HG03060 (cell line): ENCODE data around the gene TRIM39.
"Not testable (repeated sequence)": the region's sequence is repeated elsewhere in the genome, so short reads cannot be mapped to it uniquely, and the experiment has no call there.

ENCODE experiments used
- ATAC-seq: cut with Tn5 transposase; IDR thresholded peaks from one replicate; pipeline ENCODE4 v1.9.1; 2021; ENCODE audit warnings: low read depth, moderate number of reproducible peaks; ENCODE audit not compliant: unreplicated experiment

Gene TRIM39

DNA sequence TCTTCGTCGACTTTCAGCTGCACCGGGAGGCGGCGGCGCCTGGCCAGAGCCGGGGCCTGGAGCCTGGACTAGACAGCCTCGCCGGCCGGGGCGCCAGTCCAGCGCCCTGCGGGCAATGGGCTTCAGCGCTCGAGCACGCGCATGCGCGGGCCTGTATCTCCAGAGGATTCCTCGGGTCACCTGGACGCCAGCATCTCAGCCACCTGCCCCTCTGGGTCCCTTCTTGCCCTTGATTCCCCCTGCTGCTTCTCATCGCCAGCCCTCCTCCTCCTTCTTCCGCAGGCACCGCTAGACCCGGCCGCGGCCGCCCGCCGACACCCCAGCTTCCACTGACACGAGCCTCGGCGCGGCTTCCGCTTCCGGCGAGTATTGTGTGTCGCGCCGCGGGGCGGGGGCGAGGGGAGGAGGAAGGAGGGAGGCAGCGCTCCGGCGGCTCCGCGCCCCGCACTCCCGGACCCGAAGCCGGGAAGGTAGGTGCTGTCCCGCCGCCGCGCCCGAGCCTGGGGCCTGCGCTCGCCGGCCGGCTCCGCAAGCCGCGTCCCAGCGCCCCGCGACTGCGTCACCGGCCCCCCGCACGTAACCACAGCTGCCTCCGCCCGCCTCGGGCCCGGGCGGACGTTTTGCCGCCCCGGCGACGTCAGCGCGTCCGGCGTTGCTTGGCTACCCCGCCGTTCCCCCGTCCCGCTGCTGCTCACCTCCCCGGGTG lies at the start of gene TRIM39:
Gene TRIM39 (plus strand): TSS at position 402 of the 706 bp plus-strand sequence. CDS start 2,391 bp downstream, outside the sequence.
- ATAC-seq = peak; percentile 45

- ATAC-seq = not testable (repeated sequence)
Observed at GRCh38 chr6:30280988-30281387, 45.7 kb upstream of the TRIM39 start.

DNA sequence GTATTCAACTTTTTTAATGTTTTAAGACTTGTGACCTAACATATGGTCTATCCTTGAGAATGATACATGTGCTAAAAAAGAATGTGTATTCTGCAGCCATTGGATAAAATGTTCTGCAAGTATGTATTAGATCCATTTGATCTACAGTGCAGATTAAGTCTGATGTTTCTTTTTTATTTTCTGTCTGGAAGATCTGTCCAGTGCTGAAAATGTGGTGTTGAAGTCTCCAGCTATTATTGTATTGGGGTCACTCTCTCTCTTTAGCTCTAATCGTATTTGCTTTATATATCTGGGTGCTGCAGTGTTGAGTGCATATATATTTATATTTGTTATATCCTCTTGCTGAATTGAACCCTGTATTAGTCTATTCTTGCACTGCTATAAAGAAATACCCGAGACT lies 44.2 kb upstream of the TRIM39 start:
- no peak for ATAC-seq

DNA sequence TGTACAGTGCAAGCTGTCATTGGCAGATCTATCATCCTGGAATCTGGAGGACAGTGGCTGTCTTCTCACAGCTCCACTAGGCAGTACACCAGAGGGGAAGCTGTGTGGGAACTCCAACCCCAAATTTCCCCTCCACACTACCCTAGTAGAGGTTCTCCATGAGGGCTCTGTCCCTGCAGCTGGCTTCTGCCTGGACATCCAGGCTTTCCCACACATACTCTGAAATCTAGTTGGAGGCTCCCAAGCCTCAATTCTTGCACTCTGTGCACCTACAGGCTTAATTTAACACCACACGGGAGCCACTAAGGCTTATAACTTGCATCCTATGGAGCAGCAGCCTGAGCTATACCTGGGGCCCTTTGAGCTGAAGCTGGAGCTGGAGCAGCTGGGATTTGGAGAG lies 43.0 kb upstream of the TRIM39 start:
- ATAC-seq = no peak

DNA sequence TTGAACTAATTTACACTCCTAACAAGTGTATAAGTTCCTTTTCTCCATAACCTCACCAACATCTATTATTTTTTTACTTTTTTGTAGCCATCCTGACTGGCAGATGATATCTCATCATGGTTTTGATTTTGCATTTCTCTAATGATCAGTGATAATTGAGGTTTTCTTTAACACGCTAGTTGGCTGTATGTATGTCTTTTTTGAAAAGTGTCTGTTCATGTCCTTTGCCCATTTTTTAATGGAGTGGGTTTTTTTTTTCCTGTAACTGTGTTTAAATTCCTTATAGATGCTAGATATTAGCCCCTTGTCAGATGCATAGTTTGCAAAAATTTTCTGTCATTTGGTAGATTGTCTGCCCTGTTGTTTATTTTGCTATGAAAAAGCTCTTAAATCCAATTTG lies 39.6 kb upstream of the TRIM39 start:
- ATAC-seq = no peak

DNA sequence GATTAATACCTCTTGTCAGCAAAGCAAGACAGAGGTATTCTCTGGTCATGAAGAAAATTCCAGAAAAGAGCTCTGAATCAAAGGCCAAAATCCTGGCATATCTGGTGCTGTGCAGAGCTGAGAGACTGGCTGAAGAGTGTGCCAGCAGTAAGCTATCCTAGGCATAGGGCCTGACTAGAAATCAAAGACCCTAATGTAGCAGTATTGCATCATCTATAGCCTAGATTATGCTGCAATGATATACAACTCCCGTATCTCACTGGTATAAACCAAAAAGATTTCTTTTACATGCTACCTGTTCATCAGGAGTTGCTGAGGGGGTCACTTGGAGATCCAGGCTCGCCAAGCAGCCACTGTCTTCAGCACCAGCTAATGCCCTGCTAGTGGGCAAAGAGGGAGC lies 30.9 kb upstream of the TRIM39 start:
- no peak for ATAC-seq

GRCh38 chr6:30304002-30304401 lies 22.7 kb upstream of the TRIM39 start:
- ATAC-seq = no peak

GRCh38 chr6:30311101-30311500 lies 15.6 kb upstream of the TRIM39 start:
- no peak for ATAC-seq

GRCh38 chr6:30311671-30312070 lies 15.1 kb upstream of the TRIM39 start:
- ATAC-seq = no peak

- no peak for ATAC-seq
Observed at GRCh38 chr6:30312266-30312665, 14.5 kb upstream of the TRIM39 start.

DNA sequence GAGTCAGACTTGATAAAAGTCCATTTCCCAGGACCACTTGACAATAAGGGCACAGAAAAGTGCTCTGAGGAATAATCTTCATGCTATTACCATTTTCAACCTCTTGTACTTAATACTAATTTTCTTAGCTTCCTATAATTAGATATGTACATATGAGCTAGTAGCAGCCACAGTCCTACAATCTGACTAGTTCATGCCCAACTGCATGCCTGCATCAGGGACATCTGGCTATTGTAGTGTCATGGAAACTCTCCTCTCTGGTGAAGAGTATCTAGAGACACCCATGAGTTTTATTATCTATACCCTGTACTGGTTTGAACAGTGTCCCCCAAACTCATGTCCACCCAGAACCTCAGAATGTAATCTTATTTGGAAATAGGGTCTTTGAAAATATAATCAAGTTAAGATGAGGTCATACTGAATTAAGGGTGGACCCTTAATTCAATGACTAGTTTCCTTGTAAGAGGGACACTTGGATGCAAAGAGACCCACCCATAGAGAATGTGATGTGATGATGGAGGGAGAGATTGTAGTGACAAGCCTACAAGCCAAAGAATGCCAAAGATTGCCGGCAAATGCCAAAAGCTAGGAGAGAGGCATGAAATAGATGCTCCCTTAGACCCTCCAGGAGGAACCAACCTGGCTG lies 13.9 kb upstream of the TRIM39 start:
- no peak for ATAC-seq

GRCh38 chr6:30315156-30315555 lies 11.6 kb upstream of the TRIM39 start:
- ATAC-seq = no peak

DNA sequence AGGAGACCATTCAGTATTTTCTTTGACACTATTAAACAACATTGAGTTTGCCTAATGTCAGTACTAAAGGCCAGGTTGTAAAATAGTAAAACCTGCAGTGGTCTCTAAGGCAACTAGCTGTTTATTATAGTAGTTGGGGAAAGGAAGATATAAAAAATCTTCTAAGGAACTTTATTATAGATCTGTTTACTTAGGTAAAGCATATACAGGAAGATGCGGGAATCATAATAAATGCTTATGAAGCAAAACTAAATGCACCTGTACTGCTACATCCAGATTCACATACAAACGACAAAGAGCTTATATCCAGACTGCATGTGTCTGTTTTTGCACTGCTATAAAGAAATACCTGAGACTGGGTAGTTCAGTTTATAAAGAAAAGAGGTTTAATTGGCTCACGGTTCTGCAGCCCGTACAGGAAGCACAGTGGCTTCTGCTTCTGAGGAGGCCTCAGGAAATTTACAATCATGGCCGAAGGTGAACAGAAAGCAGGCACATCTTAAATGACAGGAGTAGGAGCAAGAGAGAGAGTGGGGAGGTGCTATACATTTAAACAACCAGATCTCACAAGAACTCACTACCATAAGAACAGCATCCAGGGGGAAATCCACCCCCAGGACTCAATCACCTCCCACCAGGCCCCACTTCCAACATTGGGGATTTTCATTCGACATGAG lies 8.7 kb upstream of the TRIM39 start:
- no peak for ATAC-seq

GRCh38 chr6:30319146-30319835 lies 7.4 kb upstream of the TRIM39 start:
- no peak for ATAC-seq

DNA sequence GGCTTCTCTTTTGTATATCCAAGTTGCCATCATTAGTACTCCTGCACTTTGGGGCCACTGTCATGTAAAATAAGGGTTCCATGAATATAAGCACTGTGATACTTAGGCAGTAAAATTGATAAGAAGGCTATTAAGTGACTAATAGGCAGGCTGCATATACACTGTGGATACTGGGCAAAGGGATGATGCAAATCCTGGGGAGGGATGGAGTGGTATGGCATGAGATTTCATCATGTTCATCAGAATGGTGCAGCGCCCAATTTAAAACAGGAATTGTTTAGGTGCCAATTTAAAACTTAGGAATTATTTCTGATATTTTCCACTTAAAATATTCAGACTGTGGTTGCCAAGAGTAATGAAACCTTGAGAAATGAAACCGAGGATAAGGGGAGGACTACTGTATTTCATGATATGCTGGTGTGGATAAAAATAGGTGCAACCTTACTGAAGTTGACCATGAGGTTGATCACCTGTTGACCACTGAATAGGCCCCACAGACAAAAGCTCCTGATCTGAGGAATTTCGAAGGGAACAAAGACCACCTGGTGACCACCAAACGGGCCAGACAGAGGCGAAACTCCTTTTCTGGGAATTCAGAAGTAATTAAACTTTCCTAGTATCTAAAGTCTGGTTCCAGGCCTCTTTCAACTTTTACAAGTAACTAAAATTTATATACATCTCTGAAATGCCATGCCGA lies 4.9 kb upstream of the TRIM39 start:
- ATAC-seq = no peak

- no peak for ATAC-seq
Observed at GRCh38 chr6:30322527-30323501, 3.9 kb upstream of the TRIM39 start.

GRCh38 chr6:30323806-30324205 lies 2.9 kb upstream of the TRIM39 start:
- no peak for ATAC-seq

DNA sequence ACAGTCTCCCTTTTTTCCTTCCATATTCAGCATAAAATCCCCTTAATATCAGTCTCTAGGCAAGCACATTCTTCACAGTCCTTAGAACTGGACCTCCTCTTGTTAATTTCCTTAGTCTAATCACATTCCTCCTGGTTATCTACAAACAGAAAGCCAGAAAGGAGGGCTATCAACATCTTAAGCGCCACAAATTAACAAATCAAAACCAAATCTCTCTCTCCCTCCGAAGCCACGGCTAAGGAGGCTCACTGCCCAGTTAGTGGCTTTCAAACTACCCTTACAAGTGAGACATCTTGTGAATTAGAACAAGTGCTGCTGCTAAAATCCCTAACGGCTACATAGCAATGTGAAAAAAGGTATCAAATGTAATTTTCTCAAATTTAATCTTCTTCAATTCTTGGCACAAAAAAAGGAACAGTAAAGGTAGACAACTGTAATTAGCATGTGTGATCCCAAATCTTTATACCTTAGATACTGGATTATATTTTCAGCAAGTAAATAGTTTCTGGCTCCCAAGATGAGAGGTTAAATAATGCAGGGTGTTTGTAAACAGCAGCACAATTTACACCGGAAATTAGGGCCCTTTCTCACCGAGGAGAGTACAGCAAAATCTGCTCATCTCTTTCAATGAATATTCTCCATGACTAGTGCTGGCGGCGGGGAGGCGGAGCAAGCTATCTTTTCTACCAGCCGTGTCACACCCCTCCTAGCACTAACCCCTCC lies 1.4 kb upstream of the TRIM39 start:
- no peak for ATAC-seq
